Pancreas (tissue), 10 donors: ENCODE measurements around the gene TMEM30A. TPM values are rescaled to one million over a fixed set of nuclear protein-coding genes. Genes with fewer than 3 reads are reported as not detected.
A peak's percentile ranks its signal among the peaks of the same experiment; 100 is the strongest.

Source experiments
- ATAC-seq, 4 donors: fragments of 200-7000 bp; cut with Tn5 transposase; one replicate each; pipeline versions ENCODE4 v1.8.0 to v1.9.1; 2020; ENCODE audit warnings: mild to moderate bottlenecking in 4 of 4, moderate library complexity in 4 of 4
- DNase-seq, 6 donors: peaks; one replicate each; pipeline ENCODE4 v3.0.0-alpha.2; 2020
- FAIRE-seq: peaks from 2 replicates; lab custom pipeline; 2012; peaks lifted over from hg19 to GRCh38; lab: Jason Lieb, UNC
- H3K27ac ChIP-seq, 4 donors: fragments of 200-600 bp; sonication (generic); 1 replicate in 3 of 4; 2 replicates in 1 of 4; pipeline versions ENCODE4 v1.5.0 to v1.8.0; 2020
- H3K27me3 ChIP-seq, 4 donors: fragments of 200-600 bp; one replicate each; pipeline ENCODE4 v1.8.0; 2021
- H3K36me3 ChIP-seq, 3 donors: fragments of 200-600 bp; sonication (generic) in 1 of 3; one replicate each; pipeline versions ENCODE4 v1.5.0 to v1.8.0; 2020 to 2021
- H3K4me1 ChIP-seq, 3 donors: fragments of 200-600 bp; one replicate each; pipeline ENCODE4 v1.8.0; 2021
- H3K4me3 ChIP-seq, 4 donors: fragments of 200-600 bp; sonication (generic) in 2 of 4; one replicate each; pipeline versions ENCODE4 v1.5.0 to v1.8.0; 2020 to 2021
- H3K9me3 ChIP-seq, 4 donors: fragments of 200-600 bp; one replicate each; pipeline ENCODE4 v1.8.0; 2021
- WGBS, 2 donors: extraction: QIAGEN DNeasy Blood & Tissue Kit; methylation state at CpG; one replicate each; pipeline ENCODE4 v1.1.7; 2013; 5-methylcytosine and 5-hydroxymethylcytosine counted together
- intact Hi-C, 3 donors: fragments of 100-400 bp; cut with DNase I; formaldehyde crosslinking; loops; one replicate each; pipeline versions ENCODE4 v1.11.1 to v1.14.2; 2022
- polyA plus RNA-seq, 2 donors: library from polyadenylated mRNA; stranded (reverse); fragments of 200-250 nt; gene quantifications; one replicate each; pipeline ENCODE4 v1.2.3, GENCODE V29; 2013
- total RNA-seq, 6 donors: library from RNA; stranded (reverse); fragmentation: NEBNext Ultra II Directional in 4 of 6; extraction: Animal tissue kit (Norgen Biotek cat#: 25700) in 4 of 6; gene quantifications; one replicate each; pipeline versions ENCODE4 v1.2.1 to v1.2.4, GENCODE V29; 2021 to 2023
- TF ChIP-seq, protein P1 (sequence below), 4 donors: fragments of 200-600 bp; sonication (generic) in 3 of 4; IDR thresholded peaks; one replicate each; pipeline versions ENCODE4 v1.5.0 to v1.8.0; 2021; ENCODE audit warnings: antibody characterized with exemption in 4 of 4
- donor health status: healthy with polysubstance abuse.
- donor health status: DM: no; HTN: no; CAD: no; lungs with moderate emphysema.
- donor health status: DM: no; HTN: no; CAD: no.
- donor health status: control.
- donor health status: control.
- donor health status: Bipolar disorder and iron deficiency.
- donor health status: DM: yes; HTN: yes; CAD: no.
- donor health status: DM: no; HTN: no; CAD: no.
- donor health status: DM: no; HTN: no; CAD: no.
- donor health status: DM: yes; HTN: yes; CAD: no.

TMEM30A gene
- total and polyA plus RNA-seq, 8 donors = 21.2 to 85.5 (median 66.5) TPM

GRCh38 chr6:75257343-75258087 lies 27.1 kb downstream of the TMEM30A start:
- FAIRE-seq (no peak), ATAC-seq (no peak), DNase-seq (no peak)
- Histone ChIP-seq H3K4me3 (no peak overlapping the region), H3K36me3 (peaks cover 0 to 60% (median 25%) of the 10 kb centered on the region in 3 donors), H3K9me3 (no peaks in the 10 kb centered on the region), H3K27ac (no peak overlapping the region), H3K27me3 (no peaks in the 10 kb centered on the region), H3K4me1 (no peaks in the 10 kb centered on the region)
- TF ChIP-seq, protein P1, sequence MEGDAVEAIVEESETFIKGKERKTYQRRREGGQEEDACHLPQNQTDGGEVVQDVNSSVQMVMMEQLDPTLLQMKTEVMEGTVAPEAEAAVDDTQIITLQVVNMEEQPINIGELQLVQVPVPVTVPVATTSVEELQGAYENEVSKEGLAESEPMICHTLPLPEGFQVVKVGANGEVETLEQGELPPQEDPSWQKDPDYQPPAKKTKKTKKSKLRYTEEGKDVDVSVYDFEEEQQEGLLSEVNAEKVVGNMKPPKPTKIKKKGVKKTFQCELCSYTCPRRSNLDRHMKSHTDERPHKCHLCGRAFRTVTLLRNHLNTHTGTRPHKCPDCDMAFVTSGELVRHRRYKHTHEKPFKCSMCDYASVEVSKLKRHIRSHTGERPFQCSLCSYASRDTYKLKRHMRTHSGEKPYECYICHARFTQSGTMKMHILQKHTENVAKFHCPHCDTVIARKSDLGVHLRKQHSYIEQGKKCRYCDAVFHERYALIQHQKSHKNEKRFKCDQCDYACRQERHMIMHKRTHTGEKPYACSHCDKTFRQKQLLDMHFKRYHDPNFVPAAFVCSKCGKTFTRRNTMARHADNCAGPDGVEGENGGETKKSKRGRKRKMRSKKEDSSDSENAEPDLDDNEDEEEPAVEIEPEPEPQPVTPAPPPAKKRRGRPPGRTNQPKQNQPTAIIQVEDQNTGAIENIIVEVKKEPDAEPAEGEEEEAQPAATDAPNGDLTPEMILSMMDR (IDR thresholded peaks at IDR 0.05) = no peak
- intact Hi-C loops = no loop called here
- 95 to 97% methylated on average over 1 of the region's 1 CpG for WGBS, 2 donors

DNA sequence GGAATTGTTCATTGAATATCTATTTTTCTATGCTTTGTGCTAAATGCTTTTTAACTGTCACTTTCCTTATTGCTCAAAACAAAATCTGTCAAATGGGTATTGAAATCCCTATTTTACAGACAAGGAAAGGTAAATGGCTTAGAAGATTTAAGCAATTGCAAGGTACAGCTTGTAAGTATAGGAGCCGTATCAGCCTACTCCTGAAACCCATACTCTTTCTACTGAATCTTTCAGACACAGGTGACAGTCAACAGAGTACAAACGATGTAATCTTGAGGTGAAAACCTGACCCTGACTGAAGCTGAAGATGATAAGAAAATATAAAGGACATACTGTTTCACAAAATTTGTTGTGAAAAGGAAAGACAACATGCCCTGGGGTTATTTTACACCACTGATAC lies 34.0 kb downstream of the TMEM30A start:
- TF ChIP-seq, protein P1 (IDR thresholded peaks at IDR 0.05) = no peak
- no peak for DNase-seq
- Histone ChIP-seq H3K27me3 (no peaks in the 10 kb centered on the region), H3K4me3 (no peak overlapping the region), H3K9me3 (no peaks in the 10 kb centered on the region), H3K27ac (no peak overlapping the region), H3K4me1 (no peaks in the 10 kb centered on the region), H3K36me3 (peaks cover 0 to 21% (median 8%) of the 10 kb centered on the region in 3 donors)
- no peak for ATAC-seq
- FAIRE-seq = no peak
- 61 to 69% methylated on average over 2 of the region's 2 CpGs for WGBS, 2 donors
- intact Hi-C loops = no loop called here

DNA sequence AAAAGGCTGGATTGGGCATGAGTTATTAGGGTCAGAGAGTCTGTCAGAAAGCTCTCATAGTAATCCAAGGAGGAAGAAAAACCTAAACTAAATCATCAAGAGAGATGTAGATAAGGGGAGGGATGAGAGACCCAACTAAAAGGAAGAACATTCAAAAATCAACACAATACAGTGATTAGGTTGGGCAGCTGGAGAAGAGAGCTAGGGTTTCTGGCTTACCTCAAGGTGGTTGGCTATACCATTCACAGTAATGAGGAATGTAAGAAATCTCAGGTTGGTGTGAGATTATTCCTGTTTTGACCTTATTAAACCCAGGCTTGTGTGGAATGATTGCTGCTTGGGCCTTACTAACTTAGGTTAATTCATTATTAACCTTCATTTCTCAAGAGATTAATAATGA lies 34.8 kb downstream of the TMEM30A start:
- no peaks in the 10 kb centered on the region for H3K9me3 ChIP-seq
- TF ChIP-seq, protein P1 (IDR thresholded peaks at IDR 0.05) = no peak
- FAIRE-seq (no peak), ATAC-seq (peak in 1 of 4 donors; percentile 12), DNase-seq (no peak)
- no peaks in the 10 kb centered on the region for H3K4me1 ChIP-seq
- intact Hi-C loops = no loop called here
- no peak overlapping the region for H3K27ac ChIP-seq
- peaks cover 0 to 13% (median 5%) of the 10 kb centered on the region in 3 donors for H3K36me3 ChIP-seq
- H3K27me3 ChIP-seq = no peaks in the 10 kb centered on the region
- H3K4me3 ChIP-seq = no peak overlapping the region

- Histone ChIP-seq H3K27ac (no peak overlapping the region), H3K9me3 (no peaks in the 10 kb centered on the region), H3K4me3 (no peak overlapping the region), H3K36me3 (no peaks in the 10 kb centered on the region), H3K27me3 (no peaks in the 10 kb centered on the region), H3K4me1 (peaks cover 0 to 9% (median 0%) of the 10 kb centered on the region in 3 donors)
- ATAC-seq (no peak), DNase-seq (no peak), FAIRE-seq (no peak)
- 24 to 25% methylated on average over 2 of the region's 2 CpGs for WGBS, 2 donors
- TF ChIP-seq, protein P1 (IDR thresholded peaks at IDR 0.05) = no peak
- intact Hi-C loops = no loop called here
Measured at GRCh38 chr6:75246386-75246785, 38.2 kb downstream of the TMEM30A start.

DNA sequence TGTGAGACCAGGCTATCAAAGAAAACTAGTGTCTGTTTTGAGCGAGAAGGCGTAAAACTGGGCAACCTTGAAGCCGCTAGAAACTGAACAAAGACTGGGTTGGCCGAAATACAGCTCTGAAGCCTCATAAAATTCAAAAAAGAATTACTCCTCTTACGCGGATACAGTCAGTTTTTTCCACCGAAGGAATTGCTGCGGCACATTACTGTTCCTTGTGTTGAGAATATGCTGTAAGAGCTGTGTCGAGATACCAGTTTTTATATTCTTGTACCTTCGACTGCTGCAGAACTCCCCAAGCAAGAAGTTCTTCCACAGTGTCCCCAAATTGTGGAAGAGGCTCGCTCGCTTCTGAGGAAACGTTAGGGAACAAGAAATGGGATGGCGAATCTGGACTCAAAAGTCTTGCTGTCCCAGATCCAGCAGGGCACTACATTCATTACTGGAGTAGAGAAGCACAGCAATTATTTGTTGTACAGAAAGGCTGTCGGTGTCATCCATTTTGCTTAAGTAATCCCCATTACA lies 40.5 kb downstream of the TMEM30A start:
- peak overlapping the region; percentile 70 to 75 (median 72) for H3K4me3 ChIP-seq
- H3K4me1 ChIP-seq = peaks cover 0 to 14% (median 4%) of the 10 kb centered on the region in 3 donors
- TF ChIP-seq, protein P1 (IDR thresholded peaks at IDR 0.05) = no peak
- H3K36me3 ChIP-seq = peaks cover 0 to 9% (median 1%) of the 10 kb centered on the region in 3 donors
- H3K27ac ChIP-seq = peak overlapping the region; percentile 7 to 91 (median 82)
- DNase-seq (no peak), FAIRE-seq (no peak), ATAC-seq (peak; percentile 34 to 43 (median 38))
- no peaks in the 10 kb centered on the region for H3K27me3 ChIP-seq
- intact Hi-C loops = no loop called here
- WGBS, 2 donors = 16 to 19% methylated on average over 15 of the region's 15 CpGs
- no peaks in the 10 kb centered on the region for H3K9me3 ChIP-seq
